ENCODE results near the gene PPM1J. TPM values are rescaled to one million over a fixed set of nuclear protein-coding genes. Genes with fewer than 3 reads are reported as not detected.

PPM1J gene
- polyA plus RNA-seq, 1 of the 3 experiments (the other 2 are of a cell fraction): 5.3 TPM

DNA sequence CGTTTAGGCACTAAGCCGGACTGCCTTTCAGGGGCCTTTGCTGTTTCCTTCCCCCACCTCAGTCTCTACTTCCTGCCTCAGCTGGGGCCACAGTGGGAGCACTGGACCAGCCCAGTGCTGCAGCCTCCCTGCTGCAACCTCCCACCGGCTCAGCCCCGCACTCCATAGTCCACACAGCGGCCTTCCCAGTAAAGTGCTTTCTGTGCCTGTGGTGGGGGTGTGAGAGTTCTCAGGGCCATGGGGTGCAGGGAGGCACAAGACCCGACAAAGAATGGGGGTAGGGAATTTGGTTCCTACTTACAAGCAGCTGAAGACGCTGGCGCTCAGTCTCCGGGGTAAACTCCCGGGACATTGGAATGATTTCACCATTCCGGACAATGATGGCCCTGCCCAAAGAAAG lies 3.5 kb downstream of the PPM1J start:
- Histone ChIP-seq H3K9ac (no peak overlapping the region), H3K27ac (ENCODE audit: low read depth in 2 of 2, low read length in 1 of 2) (no peak overlapping the region), H3F3A (replicated peaks; ENCODE audit: insufficient read depth) (peaks cover 6% of the 10 kb centered on the region), H3K9me3 (no peaks in the 10 kb centered on the region), H3K36me3 (replicated peaks in 1 of 2; ENCODE audit: control insufficient read depth in 1 of 2, insufficient read depth in 2 of 2, low read length in 1 of 2) (no peaks in the 10 kb centered on the region), H3K4me1 (ENCODE audit: control insufficient read depth in 1 of 2, insufficient read depth in 2 of 2, low read depth in 1 of 2, low read length in 1 of 2) (peaks cover 0 to 21% of the 10 kb centered on the region in 2 experiments; a peak in 1 of 4 replicates), H2AFZ (ENCODE audit: low read depth) (no peak overlapping the region), H3K4me2 (no peak overlapping the region), H3K9me2 (no peaks in the 10 kb centered on the region), H3K27me3 (ENCODE audit: insufficient read depth) (no peaks in the 10 kb centered on the region), H3K4me3 (ENCODE audit: low read depth in 2 of 2, low read length in 1 of 2) (no peak overlapping the region), H3K79me2 (ENCODE audit: insufficient read depth) (peaks cover 2% of the 10 kb centered on the region), H4K20me1 (ENCODE audit: insufficient read depth) (no peaks in the 10 kb centered on the region)
- ChIA-PET POLR2A (no interaction called here), CTCF (interaction anchor here (0.6 to 6.2 kb wide), 5 partner anchors 93 to 699 kb away, joined by 3 to 47 read pairs (median 4); no protein-coding TSS in a partner anchor)
- no peak for DNase-seq
- 91% methylated on average over 8 of the region's 11 CpGs for WGBS (ENCODE audit: low lambda C conversion rate)
- TF ChIP-seq MEF2A (IDR thresholded peaks at IDR 0.05; ENCODE audit: borderline replicate concordance, low read depth): no peak
- TF ChIP-seq, protein P1, sequence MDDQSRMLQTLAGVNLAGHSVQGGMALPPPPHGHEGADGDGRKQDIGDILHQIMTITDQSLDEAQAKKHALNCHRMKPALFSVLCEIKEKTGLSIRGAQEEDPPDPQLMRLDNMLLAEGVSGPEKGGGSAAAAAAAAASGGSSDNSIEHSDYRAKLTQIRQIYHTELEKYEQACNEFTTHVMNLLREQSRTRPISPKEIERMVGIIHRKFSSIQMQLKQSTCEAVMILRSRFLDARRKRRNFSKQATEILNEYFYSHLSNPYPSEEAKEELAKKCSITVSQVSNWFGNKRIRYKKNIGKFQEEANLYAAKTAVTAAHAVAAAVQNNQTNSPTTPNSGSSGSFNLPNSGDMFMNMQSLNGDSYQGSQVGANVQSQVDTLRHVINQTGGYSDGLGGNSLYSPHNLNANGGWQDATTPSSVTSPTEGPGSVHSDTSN (IDR thresholded peaks at IDR 0.05): no peak
- no peak for TF ChIP-seq RCOR1 (IDR thresholded peaks at IDR 0.05; ENCODE audit: low read length)
- no peak for TF ChIP-seq RAD21 (IDR thresholded peaks at IDR 0.05; ENCODE audit: low read length)
- TF ChIP-seq ELF1 (IDR thresholded peaks at IDR 0.05): no peak

DNA sequence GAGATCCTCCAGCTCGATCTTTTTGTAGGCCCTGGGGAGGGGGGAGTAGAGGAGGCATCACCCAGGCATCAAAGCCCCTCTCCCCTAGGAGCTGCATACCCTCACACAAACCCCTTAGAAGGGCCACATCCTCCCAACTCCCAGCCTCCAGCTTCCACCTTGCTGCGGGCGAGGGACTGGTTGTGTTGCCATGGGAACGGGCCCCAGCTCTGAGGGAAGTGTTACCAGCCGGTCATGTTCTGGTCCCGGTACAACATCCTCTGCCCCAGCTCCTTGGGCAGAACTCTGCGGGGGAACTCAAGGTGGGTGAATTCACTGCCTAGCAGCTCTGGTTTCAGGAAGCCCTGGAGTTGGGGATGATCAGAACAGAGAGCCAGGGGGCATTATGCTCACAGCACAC lies 4.1 kb downstream of the PPM1J start:
- H3K79me2 ChIP-seq (ENCODE audit: insufficient read depth): peaks cover 9% of the 10 kb centered on the region
- WGBS (ENCODE audit: low lambda C conversion rate): 86% methylated on average over 2 of the region's 7 CpGs
- no peak for DNase-seq
- POLR2A ChIA-PET: no interaction called here
- TF ChIP-seq, protein P2, sequence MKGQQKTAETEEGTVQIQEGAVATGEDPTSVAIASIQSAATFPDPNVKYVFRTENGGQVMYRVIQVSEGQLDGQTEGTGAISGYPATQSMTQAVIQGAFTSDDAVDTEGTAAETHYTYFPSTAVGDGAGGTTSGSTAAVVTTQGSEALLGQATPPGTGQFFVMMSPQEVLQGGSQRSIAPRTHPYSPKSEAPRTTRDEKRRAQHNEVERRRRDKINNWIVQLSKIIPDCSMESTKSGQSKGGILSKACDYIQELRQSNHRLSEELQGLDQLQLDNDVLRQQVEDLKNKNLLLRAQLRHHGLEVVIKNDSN (IDR thresholded peaks at IDR 0.05; ENCODE audit: borderline replicate concordance, low read depth): no peak
- no peak for TF ChIP-seq CHD2 (IDR thresholded peaks at IDR 0.05; ENCODE audit: low read length, partially characterized antibody)
- TF ChIP-seq EZH2phosphoT487 (IDR thresholded peaks at IDR 0.05; ENCODE audit: borderline replicate concordance, low read depth): no peak
- TF ChIP-seq, protein P3, sequence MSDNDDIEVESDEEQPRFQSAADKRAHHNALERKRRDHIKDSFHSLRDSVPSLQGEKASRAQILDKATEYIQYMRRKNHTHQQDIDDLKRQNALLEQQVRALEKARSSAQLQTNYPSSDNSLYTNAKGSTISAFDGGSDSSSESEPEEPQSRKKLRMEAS (IDR thresholded peaks at IDR 0.05; ENCODE audit: low read depth): no peak
- no peak for TF ChIP-seq TAF1 (IDR thresholded peaks at IDR 0.05; ENCODE audit: borderline replicate concordance, low read depth, low read length)
- TF ChIP-seq GATA2 (CRISPR knock-in tag; IDR thresholded peaks at IDR 0.05): no peak
- no peak for TF ChIP-seq TCF12 (IDR thresholded peaks at IDR 0.05)
- no peaks in the 10 kb centered on the region for H4K20me1 ChIP-seq (ENCODE audit: insufficient read depth)
- H3K27me3 ChIP-seq (ENCODE audit: insufficient read depth): no peaks in the 10 kb centered on the region
- H2AFZ ChIP-seq (ENCODE audit: low read depth): no peak overlapping the region
- H3K4me1 ChIP-seq (ENCODE audit: control insufficient read depth in 1 of 2, insufficient read depth in 2 of 2, low read depth in 1 of 2, low read length in 1 of 2): peaks cover 0 to 19% of the 10 kb centered on the region in 2 experiments; a peak in 1 of 4 replicates
- H3K9ac ChIP-seq: no peak overlapping the region
- H3K9me2 ChIP-seq: no peaks in the 10 kb centered on the region
- H3K9me3 ChIP-seq: no peaks in the 10 kb centered on the region
- no peak overlapping the region for H3K27ac ChIP-seq (ENCODE audit: low read depth in 2 of 2, low read length in 1 of 2)
- no peaks in the 10 kb centered on the region for H3K36me3 ChIP-seq (replicated peaks in 1 of 2; ENCODE audit: control insufficient read depth in 1 of 2, insufficient read depth in 2 of 2, low read length in 1 of 2)
- peaks cover 4% of the 10 kb centered on the region for H3F3A ChIP-seq (replicated peaks; ENCODE audit: insufficient read depth)
- CTCF ChIA-PET: interaction anchor here (0.8 to 6.2 kb wide), 3 partner anchors 93 to 331 kb away, joined by 3 to 47 read pairs (median 32); no protein-coding TSS in a partner anchor
- no peak overlapping the region for H3K4me2 ChIP-seq
- no peak overlapping the region for H3K4me3 ChIP-seq (ENCODE audit: low read depth in 2 of 2, low read length in 1 of 2)

Measured in SK-N-SH (cell line).